ENCODE data around the gene OSBP.

OSBP gene

GRCh38 chr11:59555601-59556114 is 59.9 kb downstream of the OSBP start:
- TF ChIP-seq CTCF (IDR thresholded peaks at IDR 0.05; ENCODE audit: low read depth, low read length, missing control alignments), result no peak
- DNase-seq (ENCODE audit: low read depth), result no peak
- peak overlapping the region; percentile 61 for H3K4me3 ChIP-seq (ENCODE audit: low read depth, low read length)

GRCh38 chr11:59553323-59553722 is 62.3 kb downstream of the OSBP start:
- no peak for TF ChIP-seq CTCF (IDR thresholded peaks at IDR 0.05; ENCODE audit: low read depth, low read length, missing control alignments)
- no peak for DNase-seq (ENCODE audit: low read depth)
- no peak overlapping the region for H3K4me3 ChIP-seq (ENCODE audit: low read depth, low read length)

- no peak for DNase-seq (ENCODE audit: low read depth)
- no peak for TF ChIP-seq CTCF (IDR thresholded peaks at IDR 0.05; ENCODE audit: low read depth, low read length, missing control alignments)
- no peak overlapping the region for H3K4me3 ChIP-seq (ENCODE audit: low read depth, low read length)
Observed at GRCh38 chr11:59552844-59553243, 62.7 kb downstream of the OSBP start.

GRCh38 chr11:59551659-59552521 is 63.7 kb downstream of the OSBP start:
- H3K4me3 ChIP-seq (ENCODE audit: low read depth, low read length), result peak overlapping the region; percentile 57
- DNase-seq (ENCODE audit: low read depth), result no peak
- no peak for TF ChIP-seq CTCF (IDR thresholded peaks at IDR 0.05; ENCODE audit: low read depth, low read length, missing control alignments)

GRCh38 chr11:59550842-59551658 is 64.5 kb downstream of the OSBP start:
- no peak for TF ChIP-seq CTCF (IDR thresholded peaks at IDR 0.05; ENCODE audit: low read depth, low read length, missing control alignments)
- peak; percentile 79 for DNase-seq (ENCODE audit: low read depth)
- H3K4me3 ChIP-seq (ENCODE audit: low read depth, low read length), result peak overlapping the region; percentile 57

GRCh38 chr11:59550368-59550841 is 65.2 kb downstream of the OSBP start:
- TF ChIP-seq CTCF (IDR thresholded peaks at IDR 0.05; ENCODE audit: low read depth, low read length, missing control alignments), result peak; percentile 51
- peak; percentile 95 for DNase-seq (ENCODE audit: low read depth)
- H3K4me3 ChIP-seq (ENCODE audit: low read depth, low read length), result peak overlapping the region; percentile 57

Measured in GM12864 (cell line).